Spleen (tissue), 11 donors: ENCODE results near the gene CIP2A. TPM values are rescaled to one million over a fixed set of nuclear protein-coding genes. Genes with fewer than 3 reads are reported as not detected.

ENCODE experiments used
- DNase-seq: peaks from one replicate; pipeline ENCODE4 v3.0.0-alpha.2; 2020
- H3K27ac ChIP-seq, 8 donors: fragments of 200-600 bp; sonication (generic) in 7 of 8; 1 replicate in 4 of 8; 2 replicates in 4 of 8; pipeline versions ENCODE4 v1.5.0 to v1.8.0; 2016 to 2021; ENCODE audit warnings: inconsistent platforms in 4 of 8, mild to moderate bottlenecking in 4 of 8, moderate library complexity in 1 of 8
- H3K27me3 ChIP-seq, 7 donors: fragments of 200-600 bp; sonication (generic) in 6 of 7; replicated peaks in 1 of 7; 1 replicate in 4 of 7; 2 replicates in 3 of 7; pipeline versions ENCODE4 v1.5.0 to v1.8.0; 2016 to 2021; ENCODE audit warnings: inconsistent platforms in 3 of 7, mild to moderate bottlenecking in 1 of 7
- H3K36me3 ChIP-seq, 6 donors: fragments of 200-600 bp; sonication (generic) in 5 of 6; 1 replicate in 4 of 6; 2 replicates in 2 of 6; pipeline versions ENCODE4 v1.5.0 to v1.8.0; 2016 to 2021; ENCODE audit warnings: inconsistent platforms in 2 of 6
- H3K4me1 ChIP-seq, 6 donors: fragments of 200-600 bp; sonication (generic) in 5 of 6; 1 replicate in 3 of 6; 2 replicates in 3 of 6; pipeline versions ENCODE4 v1.5.0 to v1.8.0; 2016 to 2021; ENCODE audit warnings: inconsistent platforms in 3 of 6
- H3K4me3 ChIP-seq, 8 donors: fragments of 200-600 bp; sonication (generic) in 7 of 8; 1 replicate in 4 of 8; 2 replicates in 4 of 8; pipeline versions ENCODE4 v1.5.0 to v1.8.0; 2016 to 2021; ENCODE audit warnings: inconsistent platforms in 4 of 8, mild to moderate bottlenecking in 4 of 8, moderate library complexity in 2 of 8
- H3K9me3 ChIP-seq, 8 donors: fragments of 200-600 bp; sonication (generic) in 7 of 8; 1 replicate in 4 of 8; 2 replicates in 4 of 8; pipeline versions ENCODE4 v1.5.0 to v1.8.0; 2016 to 2021; ENCODE audit warnings: inconsistent platforms in 4 of 8
- CTCF ChIP-seq, 11 experiments: fragments of 200-600 bp in 7 of 11; fragments of 450-650 bp in 4 of 11; sonication (generic) in 4 of 11; IDR thresholded peaks in 8 of 11; conservative IDR thresholded peaks in 3 of 11; 1 replicate in 7 of 11; 2 replicates in 4 of 11; pipeline versions ENCODE4 v1.4.0 to v1.8.0; 2016 to 2021; ENCODE audit warnings: antibody characterized with exemption in 11 of 11, inconsistent platforms in 4 of 11, mild to moderate bottlenecking in 1 of 11
- POLR2A ChIP-seq, 3 donors: fragments of 450-650 bp; IDR thresholded peaks; one replicate each; pipeline ENCODE4 v1.5.1; 2017; ENCODE audit warnings: antibody characterized with exemption in 3 of 3, mild to moderate bottlenecking in 1 of 3
- POLR2AphosphoS5 ChIP-seq, 3 donors: sonication (generic); formaldehyde crosslinking; IDR thresholded peaks; one replicate each; pipeline ENCODE4 v1.5.1; 2017; ENCODE audit warnings: antibody characterized with exemption in 3 of 3
- WGBS, 5 donors: extraction: QIAGEN DNeasy Blood & Tissue Kit in 3 of 5; methylation state at CpG; one replicate each; pipeline versions ENCODE4 v1.1.5 to v1.1.7; 2013 to 2018; 5-methylcytosine and 5-hydroxymethylcytosine counted together
- intact Hi-C: fragments of 100-400 bp; cut with DNase I; formaldehyde crosslinking; loops from one replicate; pipeline ENCODE4 v1.15.0; 2023; ENCODE audit warnings: low total_unique reads
- polyA plus RNA-seq, 3 donors: library from polyadenylated mRNA; stranded (reverse); fragments of 200-250 nt; gene quantifications; one replicate each; pipeline ENCODE4 v1.2.1, GENCODE V29; 2013
- total RNA-seq, 7 donors: library from RNA; depleted of rRNA in 3 of 7; stranded (reverse); fragments of >200 nt in 3 of 7; fragmentation: NEBNext Ultra II Directional in 4 of 7; extraction: Animal tissue kit (Norgen Biotek cat#: 25700) in 4 of 7; gene quantifications; one replicate each; pipeline versions ENCODE4 v1.1.0 to v1.2.1, GENCODE V29; 2016 to 2021
- donor health status: healthy with polysubstance abuse.
- donor health status: DM: no; HTN: no; CAD: no; lungs with moderate emphysema.
- donor health status: DM: no; HTN: no; CAD: no.
- donor health status: Bipolar disorder and iron deficiency.
- donor health status: healthy.
- donor health status: DM: no; HTN: no; CAD: no.
- donor health status: DM: yes; HTN: yes; CAD: no.

The CIP2A gene
- total and polyA plus RNA-seq, 10 donors = 2.2 to 15.7 (median 8.1) TPM

DNA sequence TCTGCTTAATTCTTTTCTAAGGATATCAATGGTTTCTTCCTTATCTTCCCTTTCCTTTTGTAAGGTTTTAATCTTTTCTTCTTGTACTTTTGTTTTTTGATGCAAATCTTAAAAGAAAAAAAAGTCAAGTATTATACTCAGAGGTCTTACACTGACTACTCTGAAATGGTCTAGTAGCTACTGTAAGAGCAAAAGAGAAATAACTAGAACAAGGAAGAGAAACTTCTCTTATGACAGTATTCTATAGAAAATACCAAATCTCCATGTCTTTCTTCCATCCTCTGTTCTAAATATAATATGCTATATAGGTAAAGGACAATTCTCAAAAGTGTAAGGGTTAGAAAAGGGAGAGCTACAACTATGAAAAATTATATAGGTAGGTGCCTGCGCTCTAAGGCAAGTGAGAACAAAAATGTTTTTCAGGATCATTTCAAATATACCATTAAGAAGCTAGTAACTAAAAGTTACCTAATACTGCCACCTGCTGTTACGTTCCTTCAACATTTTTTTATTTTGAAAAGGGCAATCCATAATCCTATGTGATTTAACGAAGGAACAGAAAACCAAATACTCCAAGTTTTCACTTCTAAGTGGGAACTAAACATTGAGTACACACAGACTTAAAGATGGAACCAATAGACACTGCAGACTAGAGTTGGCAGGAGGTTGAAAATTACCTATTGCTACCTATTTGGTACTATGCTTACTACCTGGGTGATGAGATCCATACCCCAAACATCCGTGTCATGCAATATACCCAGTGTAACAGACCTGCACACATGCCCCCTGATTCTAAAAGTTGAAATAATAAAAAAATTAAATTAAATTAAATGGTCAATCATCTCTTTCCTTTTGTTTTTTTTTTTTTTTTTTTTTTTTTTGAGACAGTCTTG is 36.7 kb downstream of the CIP2A start:
- 54 to 71% (median 63%) methylated on average over 4 of the region's 4 CpGs for WGBS, 5 donors
- H3K27me3 ChIP-seq = no peaks in the 10 kb centered on the region
- TF ChIP-seq POLR2AphosphoS5 (IDR thresholded peaks at IDR 0.05) (no peak), POLR2A (IDR thresholded peaks at IDR 0.05) (no peak), CTCF (IDR thresholded peaks at IDR 0.05 in 8 of 11, conservative IDR thresholded peaks at IDR 0.05 in 3 of 11) (peak in 8 of 11 experiments; percentile 38 to 61 (median 45))
- intact Hi-C loops = loop anchor here (5.0 kb wide), 1 partner anchor 65 kb away; no protein-coding TSS in a partner anchor
- no peak for DNase-seq
- H3K4me1 ChIP-seq = peaks cover 0 to 20% (median 12%) of the 10 kb centered on the region in 6 donors
- H3K36me3 ChIP-seq = peaks cover 0 to 74% (median 0%) of the 10 kb centered on the region in 6 donors
- no peaks in the 10 kb centered on the region for H3K9me3 ChIP-seq
- H3K4me3 ChIP-seq = no peak overlapping the region
- peak overlapping the region in 1 of 8 donors; percentile 30 for H3K27ac ChIP-seq

DNA sequence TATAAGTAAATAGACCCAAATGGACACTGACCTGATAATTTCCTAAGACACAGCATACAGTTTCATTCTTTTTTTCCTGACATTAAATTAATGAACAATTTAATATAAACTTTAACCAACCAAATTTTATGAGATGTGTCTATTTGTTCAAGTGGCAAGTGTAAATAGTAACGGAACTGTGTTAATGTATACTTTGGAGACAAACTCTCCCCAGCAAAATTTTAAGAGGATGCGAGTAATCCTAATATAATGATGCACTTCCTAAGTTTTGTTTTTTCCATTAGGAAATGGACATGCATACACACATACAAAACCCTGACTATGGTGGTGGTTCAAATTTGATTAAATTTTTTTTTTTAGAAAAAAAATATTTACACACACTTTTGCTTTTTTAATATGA is 40.4 kb downstream of the CIP2A start:
- WGBS, 5 donors = 97 to 100% (median 99%) methylated on average over 2 of the region's 2 CpGs
- intact Hi-C loops = no loop called here
- no peak for DNase-seq
- no peaks in the 10 kb centered on the region for H3K9me3 ChIP-seq
- H3K27me3 ChIP-seq = no peaks in the 10 kb centered on the region
- H3K4me1 ChIP-seq = peaks cover 0 to 35% (median 27%) of the 10 kb centered on the region in 6 donors
- TF ChIP-seq CTCF (IDR thresholded peaks at IDR 0.05 in 8 of 11, conservative IDR thresholded peaks at IDR 0.05 in 3 of 11) = no peak
- TF ChIP-seq POLR2AphosphoS5 (IDR thresholded peaks at IDR 0.05) = no peak
- no peak for TF ChIP-seq POLR2A (IDR thresholded peaks at IDR 0.05)
- peaks cover 0 to 42% (median 0%) of the 10 kb centered on the region in 6 donors for H3K36me3 ChIP-seq
- no peak overlapping the region for H3K27ac ChIP-seq
- H3K4me3 ChIP-seq = no peak overlapping the region

DNA sequence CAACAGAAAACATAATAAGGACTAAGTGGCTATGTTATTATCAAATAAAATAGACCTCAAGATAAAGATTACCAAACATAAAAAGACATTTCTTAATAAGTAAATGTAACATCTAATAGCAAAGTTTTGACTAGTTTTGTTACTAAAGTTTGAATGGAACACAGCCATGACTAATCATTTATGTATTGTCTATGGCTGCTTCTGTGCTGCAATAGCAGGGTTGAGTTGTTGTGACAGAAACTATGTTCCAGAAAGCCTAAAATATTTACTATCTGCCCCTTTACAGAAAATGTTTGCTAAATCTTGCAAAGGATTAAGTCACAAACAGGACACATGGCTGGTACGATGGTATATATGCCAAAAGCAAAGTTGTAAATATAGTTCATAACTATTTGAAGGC is 40.9 kb downstream of the CIP2A start:
- Histone ChIP-seq H3K27me3 (no peaks in the 10 kb centered on the region), H3K9me3 (no peaks in the 10 kb centered on the region), H3K4me3 (no peak overlapping the region), H3K4me1 (peaks cover 0 to 35% (median 27%) of the 10 kb centered on the region in 6 donors), H3K27ac (no peak overlapping the region), H3K36me3 (peaks cover 0 to 42% (median 0%) of the 10 kb centered on the region in 6 donors)
- no peak for TF ChIP-seq POLR2A (IDR thresholded peaks at IDR 0.05)
- no peak for TF ChIP-seq CTCF (IDR thresholded peaks at IDR 0.05 in 8 of 11, conservative IDR thresholded peaks at IDR 0.05 in 3 of 11)
- TF ChIP-seq POLR2AphosphoS5 (IDR thresholded peaks at IDR 0.05) = no peak
- intact Hi-C loops = no loop called here
- DNase-seq = no peak
- WGBS, 5 donors = 74 to 98% (median 91%) methylated on average over 1 of the region's 1 CpG

DNA sequence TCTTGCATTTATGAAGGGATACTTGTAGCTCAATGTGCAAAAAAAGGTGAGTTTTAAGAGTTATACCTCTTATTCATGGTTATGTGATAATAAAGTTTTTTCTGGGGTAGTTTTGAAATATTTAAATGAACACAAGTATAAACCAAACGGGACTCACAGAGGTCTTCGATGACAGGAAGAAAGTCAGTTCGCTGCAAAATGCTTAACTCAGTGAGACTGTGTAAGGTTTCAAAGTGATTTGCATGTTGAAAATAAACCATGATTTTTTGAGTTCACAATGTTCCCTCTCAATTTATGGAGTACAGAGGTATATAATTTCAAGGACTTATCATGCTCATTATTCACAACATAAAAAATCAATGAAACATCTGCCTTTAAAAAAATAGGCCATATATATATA is 42.5 kb downstream of the CIP2A start:
- Histone ChIP-seq H3K27me3 (no peaks in the 10 kb centered on the region), H3K9me3 (no peaks in the 10 kb centered on the region), H3K36me3 (peaks cover 0 to 41% (median 0%) of the 10 kb centered on the region in 6 donors), H3K4me3 (peak overlapping the region in 5 of 8 donors; percentile 4 to 56 (median 14)), H3K27ac (peak overlapping the region in 6 of 8 donors; percentile 22 to 58 (median 34)), H3K4me1 (peaks cover 0 to 24% (median 19%) of the 10 kb centered on the region in 6 donors)
- no peak for TF ChIP-seq POLR2A (IDR thresholded peaks at IDR 0.05)
- no peak for TF ChIP-seq POLR2AphosphoS5 (IDR thresholded peaks at IDR 0.05)
- no peak for TF ChIP-seq CTCF (IDR thresholded peaks at IDR 0.05 in 8 of 11, conservative IDR thresholded peaks at IDR 0.05 in 3 of 11)
- 52 to 68% (median 58%) methylated on average over 3 of the region's 3 CpGs for WGBS, 5 donors
- DNase-seq = no peak
- intact Hi-C loops = no loop called here
